VCaP (cell line): ENCODE measurements around the gene LMO2.

ENCODE experiments used
- H3K27ac ChIP-seq: fragments of 450-650 bp; 2 replicates; pipeline ENCODE4 v1.5.1; 2017
- TF ChIP-seq, protein P1 (sequence below): fragments of 450-650 bp; conservative IDR thresholded peaks from 2 replicates; pipeline ENCODE4 v1.5.1; 2017; ENCODE audit warnings: mild to moderate bottlenecking, moderate library complexity

LMO2 gene

DNA sequence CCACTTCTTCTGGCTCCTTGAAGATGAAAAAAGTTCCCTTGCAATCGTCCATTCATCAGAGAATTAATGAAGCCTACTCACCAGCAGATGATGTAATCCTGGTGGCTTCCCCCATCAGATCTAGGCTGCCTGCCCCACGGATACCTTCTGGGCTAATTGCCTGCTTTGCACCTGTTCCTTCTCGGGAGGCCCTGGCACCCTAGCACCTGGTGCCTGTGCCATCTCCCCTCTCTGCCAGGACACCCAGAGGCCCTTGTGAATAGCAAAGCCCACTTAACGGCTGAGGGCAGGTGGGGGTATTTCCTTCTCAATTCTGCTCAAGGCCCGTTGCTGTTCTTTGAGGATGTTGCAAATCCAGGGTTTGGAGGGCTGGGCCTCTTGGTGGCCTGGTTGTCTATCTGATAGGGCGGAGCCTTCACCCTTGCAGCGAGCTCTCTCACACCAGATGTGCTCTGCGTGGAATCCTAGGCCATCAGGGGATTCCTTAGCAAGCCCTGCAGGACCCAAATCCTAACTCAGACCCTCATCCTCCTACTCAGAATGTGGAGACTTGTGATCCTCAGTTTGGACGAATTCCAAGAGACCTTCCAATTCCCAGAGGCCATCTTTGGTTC is at the start of gene LMO2:
LMO2 (minus strand) TSS at position 363 of the 614 bp plus-strand sequence. CDS start 22,360 bp downstream, outside the sequence.
- H3K27ac ChIP-seq, result no peak within 1 kb of the TSS
- TF ChIP-seq, protein P1, sequence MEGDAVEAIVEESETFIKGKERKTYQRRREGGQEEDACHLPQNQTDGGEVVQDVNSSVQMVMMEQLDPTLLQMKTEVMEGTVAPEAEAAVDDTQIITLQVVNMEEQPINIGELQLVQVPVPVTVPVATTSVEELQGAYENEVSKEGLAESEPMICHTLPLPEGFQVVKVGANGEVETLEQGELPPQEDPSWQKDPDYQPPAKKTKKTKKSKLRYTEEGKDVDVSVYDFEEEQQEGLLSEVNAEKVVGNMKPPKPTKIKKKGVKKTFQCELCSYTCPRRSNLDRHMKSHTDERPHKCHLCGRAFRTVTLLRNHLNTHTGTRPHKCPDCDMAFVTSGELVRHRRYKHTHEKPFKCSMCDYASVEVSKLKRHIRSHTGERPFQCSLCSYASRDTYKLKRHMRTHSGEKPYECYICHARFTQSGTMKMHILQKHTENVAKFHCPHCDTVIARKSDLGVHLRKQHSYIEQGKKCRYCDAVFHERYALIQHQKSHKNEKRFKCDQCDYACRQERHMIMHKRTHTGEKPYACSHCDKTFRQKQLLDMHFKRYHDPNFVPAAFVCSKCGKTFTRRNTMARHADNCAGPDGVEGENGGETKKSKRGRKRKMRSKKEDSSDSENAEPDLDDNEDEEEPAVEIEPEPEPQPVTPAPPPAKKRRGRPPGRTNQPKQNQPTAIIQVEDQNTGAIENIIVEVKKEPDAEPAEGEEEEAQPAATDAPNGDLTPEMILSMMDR, result no peak

DNA sequence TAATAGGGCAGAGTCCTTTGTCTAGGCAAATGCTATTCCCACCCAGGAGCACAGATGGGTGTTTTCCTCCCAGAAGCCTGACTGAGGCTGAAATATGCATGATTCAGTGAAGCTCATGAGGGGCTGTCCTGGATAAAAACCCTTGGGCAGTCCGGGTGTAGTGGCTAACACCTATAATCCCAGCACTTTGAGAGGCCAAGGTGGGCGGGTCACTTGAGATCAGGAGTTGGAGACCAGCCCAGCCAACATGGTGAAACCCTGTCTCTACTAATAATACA is 48.6 kb upstream of the LMO2 start:
- TF ChIP-seq, protein P1, result no peak
- H3K27ac ChIP-seq, result no peak overlapping the region

DNA sequence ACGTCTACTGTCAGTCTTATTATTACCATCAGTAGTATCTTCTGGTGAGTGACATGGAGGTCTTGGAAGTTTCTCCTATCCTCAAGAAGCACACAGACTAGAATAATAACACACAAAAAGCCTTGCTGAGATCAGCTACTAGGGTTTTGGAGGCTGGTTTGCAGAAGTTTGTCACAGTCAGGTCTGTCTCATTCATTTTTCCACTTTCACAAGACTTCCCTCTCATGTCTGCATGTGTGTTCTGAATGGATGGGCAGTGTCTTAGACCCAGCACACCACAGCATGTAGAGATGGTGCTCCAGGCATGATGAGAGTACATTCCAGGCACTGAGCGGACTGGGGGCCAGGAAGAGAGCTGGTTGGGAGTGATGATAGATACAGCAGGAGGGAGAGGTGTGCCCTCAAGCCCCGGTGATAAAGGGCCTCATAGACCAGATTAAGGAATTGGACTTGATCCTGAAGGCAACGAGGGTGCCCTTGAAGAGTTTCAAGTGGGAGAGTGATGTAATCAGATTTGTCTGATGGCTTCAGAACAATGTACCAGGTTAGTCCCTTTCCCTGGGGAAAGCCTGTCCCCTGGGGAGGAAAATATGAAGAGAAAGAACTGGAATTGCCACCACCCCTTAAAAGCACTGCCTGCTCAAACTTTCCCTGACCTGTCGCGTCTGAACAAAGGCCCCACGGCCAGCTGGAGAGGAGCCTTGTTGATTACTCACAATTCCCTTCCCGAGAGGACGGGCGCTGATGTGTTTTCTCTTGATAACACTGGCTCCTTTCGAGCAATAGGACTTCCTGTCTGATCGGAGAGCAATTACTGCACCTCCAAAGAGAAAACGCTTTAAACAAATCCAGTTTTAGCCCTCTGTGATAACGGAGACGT is 45.1 kb upstream of the LMO2 start:
- TF ChIP-seq, protein P1, result no peak
- no peak overlapping the region for H3K27ac ChIP-seq

DNA sequence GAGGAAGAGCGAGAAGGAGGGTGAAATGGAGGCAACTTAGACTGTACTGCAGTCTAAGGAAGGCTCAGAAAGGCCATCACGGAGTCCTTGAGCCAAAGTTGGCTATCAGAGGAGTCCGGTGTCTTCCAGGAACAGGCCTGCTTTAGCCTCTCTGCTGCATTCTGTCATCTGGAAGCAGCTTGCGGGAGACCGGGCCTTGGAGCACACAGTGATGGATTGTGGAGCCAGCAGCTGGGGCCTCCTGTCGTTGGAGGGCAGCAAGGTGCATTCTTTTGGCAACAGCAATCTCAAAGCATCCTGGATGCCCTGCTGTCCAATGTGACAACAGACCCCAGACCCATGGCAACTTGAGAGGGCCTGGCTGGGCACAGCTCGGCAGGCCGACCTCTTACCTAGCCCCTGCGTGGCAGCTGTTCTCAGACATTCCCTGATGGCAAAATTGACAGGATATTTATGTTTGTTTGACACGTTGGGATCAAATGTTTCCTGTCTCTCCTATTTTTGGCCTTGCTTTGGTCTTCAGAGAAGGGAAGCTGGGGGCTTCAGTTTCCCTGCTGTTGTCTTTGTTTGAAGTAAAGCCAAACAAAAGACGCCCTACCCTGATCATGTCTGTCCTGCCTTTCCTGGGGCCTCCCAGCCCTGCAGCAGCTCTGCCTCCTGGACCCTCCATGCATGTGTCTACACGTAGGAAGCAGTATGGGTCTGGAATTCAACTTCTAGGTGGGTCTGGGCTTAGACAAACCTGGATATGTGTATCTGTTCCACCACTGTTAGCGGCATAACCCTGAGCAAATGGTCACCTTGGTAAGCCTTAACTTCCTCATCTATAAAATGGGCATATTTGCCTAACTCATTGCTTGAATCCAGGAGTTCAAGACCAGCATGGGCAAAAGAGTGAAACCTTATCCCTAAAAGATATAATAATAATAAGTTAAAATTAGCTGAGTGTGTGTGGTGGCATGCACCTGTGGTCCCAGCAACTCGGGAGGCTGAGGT is 43.9 kb upstream of the LMO2 start:
- TF ChIP-seq, protein P1, result no peak
- H3K27ac ChIP-seq, result no peak overlapping the region

DNA sequence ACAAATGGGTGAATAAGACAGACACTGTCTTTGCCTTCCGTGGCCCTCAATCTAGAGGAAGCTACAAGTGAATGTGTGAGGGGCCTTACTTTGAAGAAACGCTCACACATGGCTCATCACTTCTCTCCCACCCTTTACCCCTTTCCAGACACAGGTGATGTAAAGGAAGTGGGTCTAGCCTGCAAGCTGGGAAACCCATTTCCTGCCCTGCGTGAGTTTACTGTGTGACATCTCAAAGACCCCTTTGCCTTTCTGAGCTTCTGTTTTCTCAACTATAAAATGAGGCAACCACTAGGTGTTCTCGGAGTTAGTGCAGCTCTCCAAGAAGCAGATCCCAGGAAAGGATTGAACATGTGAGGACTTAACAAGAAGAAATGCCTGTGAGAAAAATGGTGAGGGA is 43.1 kb upstream of the LMO2 start:
- TF ChIP-seq, protein P1, result no peak

DNA sequence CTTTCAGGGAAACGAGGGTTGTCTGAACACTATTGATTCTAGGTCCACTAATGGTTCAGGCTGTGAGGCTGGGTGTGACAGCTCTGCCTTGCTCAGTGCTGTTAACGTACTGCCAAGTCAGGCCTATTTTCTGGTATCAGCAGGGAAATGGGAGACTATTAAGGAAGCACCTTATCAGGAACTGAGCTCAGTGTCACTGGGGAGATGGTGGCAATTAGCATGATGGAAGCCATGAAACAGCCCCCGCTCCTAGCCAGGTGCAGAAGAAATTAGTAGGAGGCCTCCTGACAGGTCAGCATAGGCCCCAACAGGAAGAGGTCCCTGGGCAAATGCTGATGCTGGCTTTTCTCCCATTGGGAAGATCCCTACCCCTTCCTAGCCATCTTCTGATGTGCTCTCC is 42.6 kb upstream of the LMO2 start:
- no peak overlapping the region for H3K27ac ChIP-seq
- TF ChIP-seq, protein P1, result no peak

More for the DNA sequence above, 43.1 kb upstream of the LMO2 start:
- H3K27ac ChIP-seq, result no peak overlapping the region

DNA sequence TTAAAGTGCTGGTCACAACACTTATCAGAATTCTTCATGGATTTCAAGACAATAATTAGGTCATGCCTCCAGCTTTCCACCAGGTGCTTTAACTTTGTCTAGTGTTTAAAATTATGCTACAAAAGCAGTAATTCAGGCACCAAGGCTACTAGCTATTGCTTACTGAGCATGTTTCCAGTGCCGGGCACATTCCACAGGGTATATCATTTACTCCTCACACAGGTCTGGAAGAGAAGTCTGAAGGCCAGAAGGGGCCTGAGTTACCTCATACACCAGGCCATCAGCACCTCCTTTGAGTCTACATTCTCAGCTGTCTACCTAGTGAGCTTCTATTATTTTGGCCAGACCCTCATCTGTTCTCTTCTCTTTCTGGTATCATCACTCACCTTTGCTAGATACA is 41.7 kb upstream of the LMO2 start:
- TF ChIP-seq, protein P1, result no peak
- H3K27ac ChIP-seq, result no peak overlapping the region
